Measurements from ENCODE around the gene LIN28A. TPM values are rescaled to one million over a fixed set of nuclear protein-coding genes. Genes with fewer than 3 reads are reported as not detected.
A peak's percentile ranks its signal among the peaks of the same experiment; 100 is the strongest.

LIN28A gene
- total RNA-seq, 2 donors from 2014 or later = not detected

DNA sequence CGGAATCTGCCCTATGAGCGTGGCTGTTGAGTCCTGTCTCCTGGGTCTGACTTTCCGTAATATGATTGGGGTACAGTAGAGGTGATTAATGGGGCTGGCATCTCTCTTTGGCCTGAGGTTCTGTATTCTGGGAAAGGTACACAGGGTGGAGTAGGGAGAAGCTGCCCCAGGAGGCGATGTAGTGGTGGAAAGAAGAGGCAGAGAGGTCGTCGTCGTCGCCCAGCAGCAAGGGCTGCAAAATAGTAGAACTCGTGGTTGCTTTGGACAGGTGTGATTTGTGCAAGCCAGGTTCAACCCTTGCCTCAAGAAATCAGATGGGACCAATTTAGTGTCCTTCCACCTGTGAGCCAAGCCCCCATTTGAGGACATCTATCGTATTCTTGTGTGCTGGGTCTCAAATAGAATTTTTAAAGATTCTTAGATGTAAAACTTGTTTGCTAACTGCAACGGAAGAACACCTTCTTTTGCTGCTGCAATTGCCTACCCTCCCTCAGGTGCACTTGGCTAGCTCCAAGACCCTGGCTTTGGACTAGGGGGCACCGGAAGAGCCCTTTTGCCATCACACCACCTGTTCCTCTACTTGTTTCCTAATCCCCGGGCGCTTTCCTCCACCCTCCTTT, 60.4 kb downstream of the LIN28A start:
- peaks cover 32% of the 10 kb centered on the region for H3K36me3 ChIP-seq
- peak overlapping the region; percentile 100 for H3K4me3 ChIP-seq
- no peaks in the 10 kb centered on the region for H3K9me3 ChIP-seq
- DNase-seq (ENCODE audit: low spot score) (no peak), ATAC-seq (ENCODE audit: insufficient number of reproducible peaks, low FRiP score, low read depth) (no peak)
- H3K4me1 ChIP-seq (ENCODE audit: control insufficient read depth in 1 of 2, low read depth in 2 of 2) = peaks cover 23 to 32% of the 10 kb centered on the region in 2 donors
- TF ChIP-seq, protein P1, sequence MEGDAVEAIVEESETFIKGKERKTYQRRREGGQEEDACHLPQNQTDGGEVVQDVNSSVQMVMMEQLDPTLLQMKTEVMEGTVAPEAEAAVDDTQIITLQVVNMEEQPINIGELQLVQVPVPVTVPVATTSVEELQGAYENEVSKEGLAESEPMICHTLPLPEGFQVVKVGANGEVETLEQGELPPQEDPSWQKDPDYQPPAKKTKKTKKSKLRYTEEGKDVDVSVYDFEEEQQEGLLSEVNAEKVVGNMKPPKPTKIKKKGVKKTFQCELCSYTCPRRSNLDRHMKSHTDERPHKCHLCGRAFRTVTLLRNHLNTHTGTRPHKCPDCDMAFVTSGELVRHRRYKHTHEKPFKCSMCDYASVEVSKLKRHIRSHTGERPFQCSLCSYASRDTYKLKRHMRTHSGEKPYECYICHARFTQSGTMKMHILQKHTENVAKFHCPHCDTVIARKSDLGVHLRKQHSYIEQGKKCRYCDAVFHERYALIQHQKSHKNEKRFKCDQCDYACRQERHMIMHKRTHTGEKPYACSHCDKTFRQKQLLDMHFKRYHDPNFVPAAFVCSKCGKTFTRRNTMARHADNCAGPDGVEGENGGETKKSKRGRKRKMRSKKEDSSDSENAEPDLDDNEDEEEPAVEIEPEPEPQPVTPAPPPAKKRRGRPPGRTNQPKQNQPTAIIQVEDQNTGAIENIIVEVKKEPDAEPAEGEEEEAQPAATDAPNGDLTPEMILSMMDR (IDR thresholded peaks at IDR 0.05) = no peak
- no peaks in the 10 kb centered on the region for H3K27me3 ChIP-seq (replicated peaks; ENCODE audit: insufficient read depth)
- no peak overlapping the region for H3K27ac ChIP-seq

DNA sequence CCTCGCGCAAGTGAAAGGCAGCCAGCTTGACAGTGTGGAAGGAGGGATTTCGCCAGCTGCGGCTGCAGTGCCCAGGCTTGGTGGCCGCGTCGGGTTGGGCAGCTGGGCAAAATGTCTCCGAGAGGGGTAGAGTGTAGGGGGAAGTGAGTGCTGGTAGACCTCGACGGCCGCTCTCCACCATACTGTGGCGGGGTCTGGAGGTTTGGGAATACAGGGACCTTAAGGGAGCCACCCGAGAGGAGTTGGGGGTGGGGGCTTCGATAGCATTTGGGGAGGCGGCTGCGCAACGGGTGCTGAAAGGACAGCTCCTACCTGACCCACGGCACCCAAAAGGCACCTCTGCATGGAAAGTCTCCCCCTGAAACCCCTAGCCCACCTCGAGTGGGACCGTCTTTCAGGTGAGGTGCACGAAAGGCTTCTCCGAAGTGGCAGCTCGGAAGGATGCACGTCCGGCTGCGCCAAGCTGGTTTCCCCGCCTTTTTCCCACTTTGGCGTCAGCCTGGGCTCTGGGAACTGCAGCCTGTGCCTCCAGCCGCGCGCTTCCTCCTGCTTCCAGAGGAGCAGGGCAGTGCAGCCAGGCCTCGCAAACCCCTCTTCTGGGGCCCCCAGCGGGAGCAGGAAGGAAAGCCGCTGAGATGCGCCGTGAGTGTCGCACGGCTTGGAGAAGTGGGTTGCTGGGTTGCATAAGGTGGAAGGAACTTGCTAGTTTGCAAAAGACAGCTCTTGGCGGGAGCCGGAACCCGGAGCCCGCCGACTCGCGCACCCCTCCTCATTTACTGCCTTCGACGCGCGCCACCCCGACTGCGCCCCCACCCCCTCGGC, 61.1 kb downstream of the LIN28A start:
- Histone ChIP-seq H3K4me3 (peak overlapping the region; percentile 100), H3K27ac (peak overlapping the region; percentile 98 to 99), H3K27me3 (replicated peaks; ENCODE audit: insufficient read depth) (no peaks in the 10 kb centered on the region), H3K4me1 (ENCODE audit: control insufficient read depth in 1 of 2, low read depth in 2 of 2) (peaks cover 23 to 32% of the 10 kb centered on the region in 2 donors), H3K9me3 (no peaks in the 10 kb centered on the region), H3K36me3 (peaks cover 32% of the 10 kb centered on the region)
- DNase-seq (ENCODE audit: low spot score) (peak; percentile 8), ATAC-seq (ENCODE audit: insufficient number of reproducible peaks, low FRiP score, low read depth) (no peak)
- TF ChIP-seq, protein P1 (IDR thresholded peaks at IDR 0.05) = no peak

DNA sequence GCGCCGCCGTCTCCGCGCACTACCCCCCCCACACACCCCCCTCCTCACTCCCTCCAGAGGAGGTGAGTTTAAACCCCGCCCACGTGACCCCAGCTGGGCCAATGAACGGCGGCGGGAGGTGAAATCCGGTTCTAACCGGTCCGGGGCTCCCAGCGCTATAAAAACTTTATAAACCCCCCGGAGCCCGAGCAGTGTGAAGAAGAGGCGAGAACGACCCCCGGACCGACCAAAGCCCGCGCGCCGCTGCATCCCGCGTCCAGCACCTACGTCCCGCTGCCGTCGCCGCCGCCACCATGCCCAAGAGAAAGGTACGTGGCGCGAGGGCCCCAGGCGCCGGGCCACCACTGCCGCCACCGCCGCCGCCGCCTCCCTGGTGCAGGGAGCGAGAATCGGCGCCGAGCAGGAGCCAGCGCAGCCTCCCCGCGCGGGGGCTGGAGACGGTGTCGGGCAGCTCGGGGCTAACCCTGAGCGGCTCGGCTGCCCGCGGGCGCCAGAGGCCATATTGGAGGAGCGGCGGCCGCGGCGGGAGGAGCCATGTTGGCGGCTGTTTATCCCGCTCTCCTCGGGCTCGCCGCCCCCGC, 61.8 kb downstream of the LIN28A start, which contains the start of gene HMGN2:
Gene HMGN2, plus strand, starts transcription at position 121 of the 581 bp plus-strand sequence. Its CDS starts 173 bp downstream, at position 294.
- Histone ChIP-seq H3K4me3 (peak within 1 kb of the TSS; percentile 100), H3K4me1 (ENCODE audit: control insufficient read depth in 1 of 2, low read depth in 2 of 2) (peaks cover 23 to 32% of the 10 kb centered on the region in 2 donors), H3K9me3 (no peaks in the 10 kb centered on the region), H3K27me3 (replicated peaks; ENCODE audit: insufficient read depth) (no peaks in the 10 kb centered on the region), H3K36me3 (peaks cover 29% of the 10 kb centered on the region), H3K27ac (peak within 1 kb of the TSS; percentile 98 to 99)
- peak; percentile 51 for DNase-seq (ENCODE audit: low spot score)
- TF ChIP-seq, protein P1 (IDR thresholded peaks at IDR 0.05) = no peak
- peak; percentile 80 for ATAC-seq (ENCODE audit: insufficient number of reproducible peaks, low FRiP score, low read depth)

DNA sequence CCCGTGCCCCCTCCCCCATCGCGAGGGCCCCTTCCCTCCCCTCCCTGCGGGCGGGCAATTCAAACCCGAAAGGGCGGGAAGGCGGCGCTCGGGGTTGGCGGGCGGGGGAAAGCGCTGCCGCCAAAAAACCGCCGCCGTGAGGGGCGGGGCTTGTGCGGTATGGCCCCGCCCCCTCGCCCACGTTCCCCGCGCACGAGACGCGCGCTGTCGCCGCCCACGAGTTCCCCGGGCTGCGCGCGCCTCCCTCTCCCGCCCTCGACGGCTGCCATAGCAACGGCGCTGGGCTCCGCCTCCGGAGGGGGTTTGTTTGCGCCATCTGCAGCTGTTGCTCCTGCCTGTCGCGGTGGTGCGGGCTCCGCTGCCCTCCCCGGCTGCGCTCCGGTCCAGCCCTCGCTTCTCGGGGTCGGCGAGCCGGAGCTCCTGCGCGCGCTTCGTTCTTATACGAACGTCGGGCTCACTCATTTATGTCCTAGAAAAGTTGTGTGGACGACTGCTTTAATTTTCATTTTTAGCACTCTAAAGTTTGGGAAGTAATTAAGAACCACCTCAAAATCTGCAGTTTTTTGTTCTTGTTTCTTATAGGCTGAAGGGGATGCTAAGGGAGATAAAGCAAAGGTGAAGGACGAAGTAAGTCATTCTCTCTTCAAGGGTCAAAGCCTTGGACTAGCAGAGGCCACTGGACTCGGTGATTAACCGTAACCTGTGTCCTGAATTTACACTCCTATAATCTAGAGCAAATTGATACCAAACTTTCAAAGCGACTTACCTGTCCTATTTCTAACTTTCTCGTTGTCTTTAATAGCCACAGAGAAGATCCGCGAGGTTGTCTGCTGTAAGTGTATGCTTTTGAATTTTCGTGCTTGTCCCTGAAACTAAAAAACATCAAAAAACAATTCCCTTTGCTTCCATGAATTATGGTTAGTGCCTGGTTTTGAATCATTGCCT, 62.6 kb downstream of the LIN28A start:
- DNase-seq (ENCODE audit: low spot score) (peak; percentile 82), ATAC-seq (ENCODE audit: insufficient number of reproducible peaks, low FRiP score, low read depth) (peak; percentile 73)
- TF ChIP-seq, protein P1 (IDR thresholded peaks at IDR 0.05) = no peak
- peaks cover 23 to 32% of the 10 kb centered on the region in 2 donors for H3K4me1 ChIP-seq (ENCODE audit: control insufficient read depth in 1 of 2, low read depth in 2 of 2)
- no peaks in the 10 kb centered on the region for H3K27me3 ChIP-seq (replicated peaks; ENCODE audit: insufficient read depth)
- no peaks in the 10 kb centered on the region for H3K9me3 ChIP-seq
- peak overlapping the region; percentile 98 to 99 for H3K27ac ChIP-seq
- peaks cover 28% of the 10 kb centered on the region for H3K36me3 ChIP-seq
- peak overlapping the region; percentile 100 for H3K4me3 ChIP-seq
